Skin of body (tissue), 2 donors: ENCODE measurements around the gene SERPINB6. TPM values are rescaled to one million over a fixed set of nuclear protein-coding genes. Genes with fewer than 3 reads are reported as not detected.
"Not testable (repeated sequence)": the region's sequence is repeated elsewhere in the genome, so short reads cannot be mapped to it uniquely, and the experiment has no call there.

Experiments
- DNase-seq: peaks from one replicate; lab custom pipeline; 2025; lab: John Stamatoyannopoulos, UW
- total RNA-seq: library from RNA; depleted of rRNA; stranded (reverse); fragments of >200 nt; gene quantifications from one replicate; pipeline ENCODE4 v1.2.3, GENCODE V29; 2014

Gene SERPINB6
- total RNA-seq, 1 donor from 2014 or later: 36.9 TPM

DNA sequence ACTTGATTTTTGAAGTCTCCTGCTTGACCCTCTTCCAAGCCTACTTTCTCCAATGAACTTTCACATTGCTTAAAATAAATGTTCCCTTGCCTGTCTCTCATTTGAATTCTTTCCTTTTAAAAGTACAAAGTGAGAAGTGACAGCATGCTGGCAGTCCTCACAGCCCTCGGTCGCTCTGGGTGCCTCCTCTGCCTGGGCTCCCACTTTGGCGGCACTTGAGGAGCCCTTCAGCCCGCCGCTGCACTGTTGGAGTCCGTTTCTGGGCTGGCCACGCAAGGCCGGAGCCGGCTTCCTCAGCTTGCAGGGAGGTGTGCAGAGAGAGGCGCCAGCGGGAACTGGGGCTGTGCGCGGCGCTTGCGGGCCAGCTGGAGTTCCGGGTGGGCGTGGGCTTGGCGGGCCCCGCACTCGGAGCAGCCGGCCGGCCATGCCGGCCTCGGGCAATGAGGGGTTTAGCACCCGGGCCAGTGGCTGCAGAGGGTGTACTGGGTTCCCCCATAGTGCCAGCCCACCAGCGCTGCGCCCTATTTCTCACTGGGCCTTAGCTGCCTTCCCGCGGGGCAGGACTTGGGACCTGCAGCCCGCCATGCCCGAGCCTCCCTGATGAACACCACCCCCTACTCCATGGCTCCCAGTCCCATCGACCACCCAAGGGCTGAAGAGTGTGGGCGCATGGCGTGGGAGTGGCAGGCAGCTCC is 31.9 kb downstream of the SERPINB6 start:
- DNase-seq: no peak

DNA sequence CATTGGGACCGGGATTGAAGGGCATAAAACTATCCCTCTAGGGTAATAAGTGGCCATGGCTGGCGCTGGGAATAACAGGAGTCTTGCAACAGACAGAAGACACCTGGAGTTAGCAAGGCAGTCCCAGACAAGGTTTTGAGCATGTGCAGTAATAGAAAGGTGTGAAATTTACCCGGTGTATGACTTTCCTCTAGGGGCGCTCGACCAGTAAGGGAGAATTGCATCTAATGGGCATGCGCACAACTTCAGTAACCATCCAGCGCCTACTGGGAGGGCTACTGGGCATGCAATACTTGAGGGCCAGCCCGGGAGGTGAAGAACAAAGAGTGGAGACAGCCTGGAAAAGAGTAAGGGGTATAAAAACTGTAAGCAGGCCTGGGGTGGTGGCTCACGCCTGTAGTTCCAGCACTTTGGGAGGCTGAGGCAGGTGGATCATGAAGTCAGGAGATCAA is 32.7 kb downstream of the SERPINB6 start:
- DNase-seq: no peak

- DNase-seq: no peak
Measured at GRCh38 chr6:2938004-2938631, 33.2 kb downstream of the SERPINB6 start.

- DNase-seq: no peak
Measured at GRCh38 chr6:2937627-2938003, 33.8 kb downstream of the SERPINB6 start.

DNA sequence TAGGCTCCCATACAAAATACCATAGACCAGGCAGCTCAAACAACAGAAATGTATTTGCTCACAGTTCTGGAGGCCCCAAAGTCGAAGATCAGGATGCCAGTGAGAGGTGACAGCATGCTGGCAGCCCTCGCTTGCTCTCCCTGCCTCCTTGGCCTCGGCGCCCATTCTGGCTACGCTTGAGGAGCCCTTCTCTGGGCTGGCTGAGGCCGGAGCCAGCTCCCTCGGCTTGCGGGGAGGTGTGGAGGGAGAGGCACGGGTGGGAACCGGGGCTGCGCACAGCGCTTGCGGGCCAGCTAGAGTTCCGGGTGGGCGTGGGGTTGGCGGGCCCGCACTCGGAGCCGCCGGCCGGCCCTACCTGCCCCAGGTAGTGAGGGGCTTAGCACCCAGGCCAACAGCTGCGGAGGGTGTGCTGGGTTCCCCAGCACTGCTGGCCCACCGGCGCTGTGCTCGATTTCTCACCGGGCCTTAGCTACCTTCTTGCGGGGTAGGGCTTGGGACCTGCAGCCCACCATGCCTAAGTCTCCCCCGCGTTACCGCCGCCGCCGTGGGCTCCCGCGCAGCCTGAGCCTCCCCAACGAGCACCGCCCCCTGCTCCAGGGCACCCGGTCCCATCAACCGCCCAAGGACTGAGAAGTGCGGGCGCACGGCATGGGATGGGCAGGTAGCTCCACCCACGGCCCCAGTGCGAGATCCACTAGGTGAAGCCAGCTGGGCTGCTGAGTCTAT is 35.6 kb downstream of the SERPINB6 start:
- DNase-seq: no peak

DNA sequence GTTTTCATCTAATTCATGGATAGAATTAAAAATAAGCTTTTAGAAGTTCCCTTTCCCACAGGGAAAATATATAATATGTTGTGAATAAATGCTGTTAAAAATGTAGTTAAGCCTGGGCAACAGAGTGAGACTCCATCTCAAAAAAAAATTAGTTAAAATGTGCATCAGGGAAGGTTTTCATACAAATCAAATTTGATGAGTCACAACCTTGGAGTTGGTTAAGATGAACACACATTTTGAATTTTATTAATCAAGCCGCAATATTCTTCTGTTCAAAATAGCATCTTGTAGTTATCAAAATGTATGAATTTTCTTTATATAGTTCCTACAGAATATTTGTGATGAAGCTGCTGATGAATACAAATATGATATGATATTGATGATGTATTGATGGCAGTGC is 37.3 kb downstream of the SERPINB6 start:
- no peak for DNase-seq

GRCh38 chr6:2932911-2933310 is 38.5 kb downstream of the SERPINB6 start:
- not testable (repeated sequence) for DNase-seq

- peak; percentile 50 for DNase-seq
Measured at GRCh38 chr6:2931970-2932748, 39.2 kb downstream of the SERPINB6 start.

DNA sequence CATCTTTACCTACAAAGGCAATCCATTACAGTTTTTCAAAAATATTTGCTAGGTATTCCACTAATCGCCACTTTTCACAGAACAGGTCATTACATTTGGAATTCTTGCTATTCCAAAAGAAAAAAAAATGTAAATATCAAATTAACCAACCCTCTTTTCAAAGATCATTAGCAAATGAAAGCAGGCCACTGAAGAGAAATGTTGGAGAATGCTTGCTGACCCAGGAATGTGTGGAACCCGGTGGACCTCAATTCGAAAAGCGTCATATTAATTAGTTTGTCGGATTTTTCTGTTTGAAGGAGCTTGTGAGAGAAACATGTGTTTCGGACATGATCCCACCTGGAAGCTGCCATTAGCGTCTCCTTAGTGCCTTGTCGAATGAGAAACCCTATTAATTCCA is 40.3 kb downstream of the SERPINB6 start:
- DNase-seq: no peak

- DNase-seq: not testable (repeated sequence)
Measured at GRCh38 chr6:2927931-2928330, 43.4 kb downstream of the SERPINB6 start.

DNA sequence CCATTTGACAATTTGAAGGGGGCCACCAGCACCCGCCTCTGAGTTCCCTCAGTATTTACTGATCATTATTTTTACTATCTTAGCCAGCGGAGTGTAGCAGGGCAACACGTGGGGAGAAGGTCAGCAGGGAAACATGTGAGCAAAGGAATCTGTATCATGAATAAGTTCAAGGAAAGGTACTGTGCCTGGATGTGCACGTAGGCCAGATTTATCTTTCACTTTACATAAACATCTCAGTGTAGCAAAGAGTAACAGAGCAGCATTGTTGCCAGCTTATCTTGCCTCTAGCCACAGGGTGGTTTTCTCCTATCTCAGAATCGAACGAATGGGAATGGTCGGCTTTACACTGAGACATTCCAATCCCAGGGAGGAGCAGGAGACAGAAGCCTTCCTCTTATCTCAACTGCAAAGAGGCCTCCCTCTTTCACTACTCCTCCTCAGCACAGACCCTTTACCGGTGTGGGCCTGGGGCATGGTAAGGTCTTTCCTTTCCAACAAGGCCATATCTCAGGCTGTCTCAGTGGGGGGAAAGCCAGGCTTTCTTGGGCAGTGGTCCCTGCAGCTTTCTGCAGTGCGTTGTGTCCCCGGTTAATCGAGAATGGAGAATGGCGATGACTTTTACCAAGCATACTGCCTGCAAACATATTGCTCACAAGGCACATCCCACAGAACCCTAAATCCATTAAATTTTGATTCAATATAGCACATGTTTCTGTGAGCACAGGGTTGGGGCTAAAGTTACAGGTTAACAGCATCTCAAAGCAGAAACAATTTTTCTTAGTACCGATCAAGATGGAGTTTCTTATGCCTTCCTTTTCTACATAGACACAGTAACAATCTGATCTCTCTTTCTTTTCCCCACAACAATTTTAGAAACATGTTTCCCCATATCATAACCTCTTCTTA is 45.3 kb downstream of the SERPINB6 start:
- DNase-seq: not testable (repeated sequence)

DNA sequence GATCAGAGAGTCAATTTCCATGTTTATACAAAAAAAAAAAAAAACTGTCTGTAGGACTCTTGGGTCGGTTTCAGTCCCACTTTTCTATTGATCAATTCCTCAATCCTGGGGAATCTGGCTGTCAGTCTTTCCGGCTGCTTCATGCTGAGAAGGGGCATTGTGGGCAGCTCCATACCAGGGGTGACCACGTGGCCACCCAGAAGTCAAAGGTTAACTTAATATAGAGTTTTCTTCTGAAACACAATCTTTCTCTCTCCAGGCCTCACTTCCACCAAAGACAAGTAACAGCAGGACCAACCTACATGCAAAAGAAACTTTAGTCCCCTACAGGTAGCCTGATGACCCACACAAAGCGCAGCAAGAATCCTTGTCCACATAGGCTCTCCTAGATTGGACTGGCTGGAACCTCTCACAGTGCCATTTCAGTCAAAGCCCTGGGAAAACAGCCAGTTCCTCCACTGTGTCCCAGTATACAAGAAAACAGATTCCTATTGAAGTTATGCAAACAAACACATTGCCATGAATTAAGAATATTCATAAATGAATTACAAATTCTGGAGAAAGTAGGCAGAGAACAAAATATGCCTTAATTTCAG is 49.7 kb downstream of the SERPINB6 start:
- DNase-seq: no peak

DNA sequence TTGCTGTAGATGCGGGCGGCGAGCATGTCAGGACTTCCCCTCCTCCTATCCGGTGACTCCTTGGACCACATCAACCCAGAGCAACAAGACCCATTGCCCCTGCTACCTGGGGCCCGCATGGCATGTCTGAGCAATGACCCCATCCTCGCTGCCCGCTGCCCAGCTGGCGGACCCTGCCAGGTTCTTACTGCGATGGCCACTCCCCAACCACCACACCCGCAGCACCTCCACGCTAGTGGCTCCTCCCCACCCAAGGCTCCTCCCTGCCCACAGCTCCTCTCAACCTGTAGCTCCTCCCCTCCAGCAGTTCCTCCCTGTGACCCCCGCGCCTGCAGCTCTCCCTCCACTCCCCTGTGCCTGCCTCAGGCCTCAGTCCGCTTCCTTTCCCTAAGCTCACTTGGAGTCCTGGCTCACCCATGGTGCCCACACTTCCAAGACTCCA is 50.7 kb downstream of the SERPINB6 start:
- no peak for DNase-seq

DNA sequence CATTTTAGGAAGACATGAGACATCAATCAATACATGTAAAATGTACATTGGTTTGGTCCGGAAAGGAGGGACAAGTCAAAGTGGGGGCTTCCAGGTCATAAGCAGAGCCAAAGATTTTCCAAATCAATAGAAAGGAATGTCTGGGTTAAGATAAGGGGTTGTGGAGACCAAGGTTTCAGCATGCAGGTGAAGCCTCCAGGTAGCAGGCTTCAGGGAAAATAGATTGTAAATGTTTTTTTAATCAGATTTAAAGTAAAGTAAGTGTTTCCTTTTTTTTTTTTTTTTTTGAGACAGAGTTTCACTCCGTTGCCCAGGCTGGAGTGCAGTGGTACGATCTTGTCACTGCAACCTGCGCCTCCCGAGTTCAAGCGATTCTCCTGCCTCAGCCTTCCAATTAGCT is 51.5 kb downstream of the SERPINB6 start:
- no peak for DNase-seq

DNA sequence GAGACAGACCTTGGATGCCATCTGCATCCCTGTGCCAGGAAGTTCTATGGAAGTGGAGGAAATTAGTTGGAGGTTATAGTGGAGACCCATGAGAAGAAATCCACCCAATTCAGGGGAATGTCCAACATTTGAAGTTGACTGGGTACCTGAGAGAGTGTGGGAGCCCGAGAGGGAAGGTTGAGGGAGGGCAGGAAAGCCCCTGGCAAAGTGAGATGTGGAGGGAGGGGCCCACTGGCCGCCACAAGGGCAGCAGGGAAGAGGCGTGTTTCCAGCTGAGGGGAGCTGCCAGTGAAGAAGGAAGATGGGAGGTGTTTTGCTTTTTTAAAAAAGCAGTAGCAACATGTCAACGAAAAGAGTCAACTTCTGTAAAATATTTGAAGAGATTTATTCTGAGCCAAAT is 52.0 kb downstream of the SERPINB6 start:
- no peak for DNase-seq

- DNase-seq: no peak
Measured at GRCh38 chr6:2918936-2919335, 52.4 kb downstream of the SERPINB6 start.

- DNase-seq: no peak
Measured at GRCh38 chr6:2917801-2918445, 53.4 kb downstream of the SERPINB6 start.

DNA sequence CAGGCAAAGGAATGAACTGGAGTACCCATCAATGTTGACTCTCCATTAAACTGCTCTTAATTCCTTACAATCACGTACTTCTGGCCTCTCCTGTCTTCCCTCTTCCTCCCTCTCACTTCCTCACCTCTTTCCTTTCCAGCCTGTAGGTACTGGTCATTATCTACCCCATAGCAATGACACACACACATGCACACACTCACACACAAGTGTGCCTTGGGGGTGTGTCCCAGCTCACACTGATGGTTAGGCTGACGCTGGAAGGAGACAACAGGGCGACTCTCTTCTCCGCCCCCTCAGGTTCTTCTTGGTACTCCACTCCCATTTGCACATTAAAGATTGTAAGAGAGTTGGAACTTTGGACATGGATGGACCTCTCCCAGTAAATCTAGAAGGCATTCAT is 54.3 kb downstream of the SERPINB6 start:
- no peak for DNase-seq

DNA sequence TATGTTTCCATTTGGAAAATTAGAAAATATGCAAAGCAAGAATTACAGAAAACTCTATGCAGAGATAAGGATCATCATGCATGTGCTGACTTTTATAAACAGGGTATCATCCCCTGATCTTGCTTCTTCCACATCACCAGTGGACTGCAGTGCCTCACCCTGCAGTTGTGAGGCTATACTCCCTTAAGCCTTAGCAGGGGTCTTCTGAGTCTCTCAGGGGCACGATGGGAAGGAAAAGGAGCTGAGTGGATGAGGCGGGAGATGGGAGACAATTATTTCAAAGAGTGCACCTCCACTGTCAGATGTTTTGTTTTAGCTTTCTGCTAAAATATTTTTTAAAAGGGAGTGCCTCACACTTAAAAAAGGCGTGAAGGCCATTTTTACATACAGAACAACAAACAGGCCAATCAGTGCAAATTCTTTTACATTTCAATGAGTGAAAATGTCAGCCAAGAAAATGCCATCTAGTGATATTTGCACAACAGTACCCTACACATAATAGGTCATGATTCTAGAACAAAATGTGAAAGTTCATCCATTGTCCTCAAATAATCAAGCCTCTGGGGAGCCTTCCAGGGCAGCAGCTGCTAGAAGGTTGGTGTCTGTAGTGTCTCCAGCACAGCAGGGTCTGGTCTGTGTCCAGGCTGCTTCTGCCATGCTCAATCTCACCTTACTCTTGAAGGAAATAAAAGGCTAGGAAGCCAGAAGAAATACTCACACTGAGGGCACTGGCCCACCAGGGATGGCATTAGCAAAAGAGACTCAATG is 55.0 kb downstream of the SERPINB6 start:
- no peak for DNase-seq
